Muscle layer of colon (tissue), 2 donors: ENCODE data around the gene CCDC7.
"Not testable (repeated sequence)": the region's sequence is repeated elsewhere in the genome, so short reads cannot be mapped to it uniquely, and the experiment has no call there.

Experiments
- H3K27ac ChIP-seq: one replicate; pipeline ENCODE4 v1.7.0; 2013; ENCODE audit warnings: low read depth, mild to moderate bottlenecking, low read length, moderate library complexity
- H3K27me3 ChIP-seq, 2 donors: one replicate each; pipeline ENCODE4 v1.7.0; 2013; ENCODE audit warnings: low read length in 2 of 2, mild to moderate bottlenecking in 2 of 2; ENCODE audit not compliant: insufficient read depth in 2 of 2, control insufficient read depth in 1 of 2
- H3K36me3 ChIP-seq: one replicate; pipeline ENCODE4 v1.7.0; 2013; ENCODE audit warnings: mild to moderate bottlenecking, low read length; ENCODE audit not compliant: insufficient read depth
- H3K4me1 ChIP-seq: one replicate; pipeline ENCODE4 v1.7.0; 2013; ENCODE audit warnings: mild to moderate bottlenecking, low read length; ENCODE audit not compliant: insufficient read depth
- H3K4me3 ChIP-seq, 2 donors: one replicate each; pipeline ENCODE4 v1.7.0; 2013; ENCODE audit warnings: low read length in 2 of 2, low read depth in 1 of 2, mild to moderate bottlenecking in 1 of 2, moderate library complexity in 1 of 2
- H3K9ac ChIP-seq: one replicate; pipeline ENCODE4 v1.7.0; 2013; ENCODE audit warnings: low read length
- H3K9me3 ChIP-seq: one replicate; pipeline ENCODE4 v1.7.0; 2013; ENCODE audit warnings: mild to moderate bottlenecking, low read length
- donor health status: abdominal sarcoma.
- donor health status: Adenocarcinoma of cecum.

CCDC7 gene

GRCh38 chr10:32890444-32890843 is 444.5 kb downstream of the CCDC7 start:
- no peaks in the 10 kb centered on the region for H3K36me3 ChIP-seq
- no peak overlapping the region for H3K9ac ChIP-seq
- H3K4me3 ChIP-seq = no peak overlapping the region
- no peaks in the 10 kb centered on the region for H3K4me1 ChIP-seq
- H3K9me3 ChIP-seq = no peaks in the 10 kb centered on the region
- H3K27me3 ChIP-seq = no peaks in the 10 kb centered on the region
- no peak overlapping the region for H3K27ac ChIP-seq

- H3K27me3 ChIP-seq = no peaks in the 10 kb centered on the region
- no peaks in the 10 kb centered on the region for H3K4me1 ChIP-seq
- H3K9ac ChIP-seq = no peak overlapping the region
- H3K9me3 ChIP-seq = no peaks in the 10 kb centered on the region
- no peak overlapping the region for H3K4me3 ChIP-seq
- H3K27ac ChIP-seq = no peak overlapping the region
- H3K36me3 ChIP-seq = no peaks in the 10 kb centered on the region
Observed at GRCh38 chr10:32891261-32891660, 445.3 kb downstream of the CCDC7 start.

- no peaks in the 10 kb centered on the region for H3K27me3 ChIP-seq
- H3K36me3 ChIP-seq = peaks cover 15% of the 10 kb centered on the region
- no peak overlapping the region for H3K4me3 ChIP-seq
- H3K27ac ChIP-seq = no peak overlapping the region
- H3K9me3 ChIP-seq = no peaks in the 10 kb centered on the region
- H3K9ac ChIP-seq = no peak overlapping the region
- no peaks in the 10 kb centered on the region for H3K4me1 ChIP-seq
Observed at GRCh38 chr10:32893434-32893833, 447.5 kb downstream of the CCDC7 start.

GRCh38 chr10:32893916-32894664 is 448.1 kb downstream of the CCDC7 start:
- Histone ChIP-seq H3K27me3 (no peaks in the 10 kb centered on the region), H3K4me3 (no peak overlapping the region), H3K36me3 (peaks cover 18% of the 10 kb centered on the region), H3K27ac (no peak overlapping the region), H3K9me3 (no peaks in the 10 kb centered on the region), H3K4me1 (no peaks in the 10 kb centered on the region), H3K9ac (no peak overlapping the region)

GRCh38 chr10:32895200-32895968 is 449.4 kb downstream of the CCDC7 start:
- not testable (repeated sequence) for H3K4me3 ChIP-seq, H3K4me1 ChIP-seq, H3K9me3 ChIP-seq, H3K27ac ChIP-seq, H3K27me3 ChIP-seq, H3K9ac ChIP-seq
- H3K36me3 ChIP-seq = peaks cover 18% of the 10 kb centered on the region

GRCh38 chr10:32901815-32902214 is 455.9 kb downstream of the CCDC7 start:
- H3K9me3 ChIP-seq = no peaks in the 10 kb centered on the region
- no peak overlapping the region for H3K9ac ChIP-seq
- no peak overlapping the region for H3K4me3 ChIP-seq
- H3K27ac ChIP-seq = no peak overlapping the region
- H3K36me3 ChIP-seq = peaks cover 29% of the 10 kb centered on the region
- H3K27me3 ChIP-seq = no peaks in the 10 kb centered on the region
- no peaks in the 10 kb centered on the region for H3K4me1 ChIP-seq

GRCh38 chr10:32905466-32905865 is 459.5 kb downstream of the CCDC7 start:
- H3K4me1 ChIP-seq = no peaks in the 10 kb centered on the region
- no peak overlapping the region for H3K9ac ChIP-seq
- no peaks in the 10 kb centered on the region for H3K9me3 ChIP-seq
- H3K27ac ChIP-seq = no peak overlapping the region
- no peaks in the 10 kb centered on the region for H3K27me3 ChIP-seq
- H3K4me3 ChIP-seq = no peak overlapping the region
- peaks cover 33% of the 10 kb centered on the region for H3K36me3 ChIP-seq

- H3K9ac ChIP-seq = no peak overlapping the region
- peaks cover 40% of the 10 kb centered on the region for H3K36me3 ChIP-seq
Observed at GRCh38 chr10:32906595-32906994, 460.7 kb downstream of the CCDC7 start.

GRCh38 chr10:32909456-32909855 is 463.5 kb downstream of the CCDC7 start:
- Histone ChIP-seq H3K9me3 (no peaks in the 10 kb centered on the region), H3K9ac (no peak overlapping the region), H3K27me3 (no peaks in the 10 kb centered on the region), H3K27ac (no peak overlapping the region), H3K4me3 (no peak overlapping the region), H3K4me1 (no peaks in the 10 kb centered on the region), H3K36me3 (peaks cover 36% of the 10 kb centered on the region)

More at GRCh38 chr10:32906595-32906994, 460.7 kb downstream of the CCDC7 start:
- H3K27ac ChIP-seq = no peak overlapping the region
- H3K4me1 ChIP-seq = no peaks in the 10 kb centered on the region
- H3K4me3 ChIP-seq = no peak overlapping the region
- H3K9me3 ChIP-seq = no peaks in the 10 kb centered on the region
- no peaks in the 10 kb centered on the region for H3K27me3 ChIP-seq

GRCh38 chr10:32909970-32910369 is 464.0 kb downstream of the CCDC7 start:
- H3K9me3 ChIP-seq, H3K27ac ChIP-seq, H3K27me3 ChIP-seq, H3K4me1 ChIP-seq, H3K9ac ChIP-seq, H3K4me3 ChIP-seq: not testable (repeated sequence)
- peaks cover 36% of the 10 kb centered on the region for H3K36me3 ChIP-seq

GRCh38 chr10:32911285-32912016 is 465.5 kb downstream of the CCDC7 start:
- no peaks in the 10 kb centered on the region for H3K4me1 ChIP-seq
- no peak overlapping the region for H3K9ac ChIP-seq
- H3K27ac ChIP-seq = no peak overlapping the region
- H3K36me3 ChIP-seq = peaks cover 30% of the 10 kb centered on the region
- H3K4me3 ChIP-seq = no peak overlapping the region
- H3K9me3 ChIP-seq = no peaks in the 10 kb centered on the region
- H3K27me3 ChIP-seq = no peaks in the 10 kb centered on the region
